H1 (cell line): ENCODE results near the gene SPSB3.

Experiments used
- BCL11A ChIP-seq, 2 experiments: IDR thresholded peaks; one replicate each; pipeline ENCODE4 v1.6.1; 2011; ENCODE audit warnings: low read depth in 2 of 2, low read length in 2 of 2, mild to moderate bottlenecking in 2 of 2
- BRCA1 ChIP-seq: IDR thresholded peaks from 2 replicates; pipeline ENCODE4 v1.6.1; 2012; ENCODE audit warnings: low read depth, low read length, improper control_type of control experiment
- EZH2 ChIP-seq: fragments of 200-600 bp; sonication (generic); IDR thresholded peaks from 2 replicates; pipeline ENCODE4 v1.7.1; 2012; ENCODE audit warnings: low read depth, mild to moderate bottlenecking, moderate library complexity, low read length, inconsistent platforms; ENCODE audit not compliant: severe bottlenecking
- NRF1 ChIP-seq: IDR thresholded peaks from 2 replicates; pipeline ENCODE4 v1.6.1; 2011; ENCODE audit warnings: mild to moderate bottlenecking, low read depth, low read length, improper control_type of control experiment
- PHF8 ChIP-seq: fragments of 200-600 bp; sonication (generic); conservative IDR thresholded peaks from 2 replicates; pipeline ENCODE4 v1.7.1; 2012; ENCODE audit warnings: low read depth, mild to moderate bottlenecking, inconsistent platforms, low read length, moderate library complexity
- POLR2A ChIP-seq, 2 experiments: IDR thresholded peaks; 1 replicate in 1 of 2; 2 replicates in 1 of 2; pipeline ENCODE4 v1.6.1; 2011; ENCODE audit warnings: low read depth in 2 of 2, low read length in 2 of 2, mild to moderate bottlenecking in 2 of 2; ENCODE audit errors: control extremely low read depth in 1 of 2
- POLR2AphosphoS5 ChIP-seq: IDR thresholded peaks from 2 replicates; pipeline ENCODE4 v1.6.1; 2011; ENCODE audit warnings: low read depth, low read length
- RNF2 ChIP-seq: fragments of 200-900, 300-1000 bp; sonication (generic); IDR thresholded peaks from 2 replicates; pipeline ENCODE4 v1.7.1; 2016; ENCODE audit warnings: borderline replicate concordance, low read depth, mild to moderate bottlenecking, antibody characterized with exemption, low read length; ENCODE audit not compliant: poor library complexity, severe bottlenecking; ENCODE audit errors: missing control alignments
- SIN3A ChIP-seq, 2 experiments: IDR thresholded peaks in 1 of 2; conservative IDR thresholded peaks in 1 of 2; 2 replicates each; pipeline ENCODE4 v1.6.1; 2011 to 2012; ENCODE audit warnings: low read length in 2 of 2, improper control_type of control experiment in 1 of 2, low read depth in 1 of 2, mild to moderate bottlenecking in 1 of 2
- SP1 ChIP-seq: IDR thresholded peaks from 2 replicates; pipeline ENCODE4 v1.6.1; 2011; ENCODE audit warnings: low read depth, low read length
- TBP ChIP-seq: IDR thresholded peaks from 2 replicates; pipeline ENCODE4 v1.6.1; 2011; ENCODE audit warnings: low read depth, low read length, improper control_type of control experiment
- TCF12 ChIP-seq: IDR thresholded peaks from 2 replicates; pipeline ENCODE4 v1.6.1; 2011; ENCODE audit warnings: low read depth, mild to moderate bottlenecking, low read length
- TF ChIP-seq, protein P1 (sequence below), 3 experiments: IDR thresholded peaks; 1 replicate in 2 of 3; 2 replicates in 1 of 3; pipeline versions ENCODE4 v1.5.1 to v1.6.1; 2011; ENCODE audit warnings: low read length in 3 of 3, mild to moderate bottlenecking in 3 of 3, inconsistent platforms in 2 of 3, low read depth in 1 of 3, moderate library complexity in 1 of 3; ENCODE audit not compliant: insufficient read depth in 1 of 3; ENCODE audit errors: control extremely low read depth in 1 of 3
- TF ChIP-seq, protein P2 (sequence below): IDR thresholded peaks from 2 replicates; pipeline ENCODE4 v1.6.1; 2011; ENCODE audit warnings: low read length, improper control_type of control experiment

DNA sequence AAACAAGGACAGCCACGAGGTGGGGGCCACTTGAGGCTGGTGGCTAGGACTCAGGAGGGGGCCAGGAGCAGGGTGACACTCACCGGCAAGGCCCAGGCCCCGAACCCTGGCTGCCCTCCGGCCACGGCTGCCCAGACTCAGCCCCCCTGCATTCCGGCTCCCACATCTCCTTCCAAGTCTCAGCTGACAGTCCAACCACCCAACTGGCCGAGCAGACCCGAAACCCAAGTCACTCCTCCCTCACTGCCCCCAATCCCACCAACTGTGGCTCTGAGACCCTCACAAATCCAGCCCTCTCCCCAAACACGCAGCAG is 34.9 kb upstream of the SPSB3 start:
- TF ChIP-seq BRCA1 (no peak), TCF12 (no peak), EZH2 (no peak), SIN3A (conservative IDR thresholded peaks at IDR 0.05 in 1 of 2, IDR thresholded peaks at IDR 0.05 in 1 of 2; ENCODE audit: low read depth in 1 of 2, low read length in 2 of 2) (no peak), BCL11A (IDR thresholded peaks at IDR 0.05; ENCODE audit: low read depth in 2 of 2, low read length in 2 of 2) (no peak), NRF1 (no peak), RNF2 (no peak), TBP (no peak), PHF8 (no peak), POLR2AphosphoS5 (no peak), POLR2A (IDR thresholded peaks at IDR 0.05; ENCODE audit: control extremely low read depth in 1 of 2, low read depth in 2 of 2, low read length in 2 of 2) (no peak), SP1 (no peak)
- TF ChIP-seq, protein P1, sequence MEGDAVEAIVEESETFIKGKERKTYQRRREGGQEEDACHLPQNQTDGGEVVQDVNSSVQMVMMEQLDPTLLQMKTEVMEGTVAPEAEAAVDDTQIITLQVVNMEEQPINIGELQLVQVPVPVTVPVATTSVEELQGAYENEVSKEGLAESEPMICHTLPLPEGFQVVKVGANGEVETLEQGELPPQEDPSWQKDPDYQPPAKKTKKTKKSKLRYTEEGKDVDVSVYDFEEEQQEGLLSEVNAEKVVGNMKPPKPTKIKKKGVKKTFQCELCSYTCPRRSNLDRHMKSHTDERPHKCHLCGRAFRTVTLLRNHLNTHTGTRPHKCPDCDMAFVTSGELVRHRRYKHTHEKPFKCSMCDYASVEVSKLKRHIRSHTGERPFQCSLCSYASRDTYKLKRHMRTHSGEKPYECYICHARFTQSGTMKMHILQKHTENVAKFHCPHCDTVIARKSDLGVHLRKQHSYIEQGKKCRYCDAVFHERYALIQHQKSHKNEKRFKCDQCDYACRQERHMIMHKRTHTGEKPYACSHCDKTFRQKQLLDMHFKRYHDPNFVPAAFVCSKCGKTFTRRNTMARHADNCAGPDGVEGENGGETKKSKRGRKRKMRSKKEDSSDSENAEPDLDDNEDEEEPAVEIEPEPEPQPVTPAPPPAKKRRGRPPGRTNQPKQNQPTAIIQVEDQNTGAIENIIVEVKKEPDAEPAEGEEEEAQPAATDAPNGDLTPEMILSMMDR (IDR thresholded peaks at IDR 0.05; ENCODE audit: control extremely low read depth in 1 of 3, insufficient read depth in 1 of 3, low read depth in 1 of 3, low read length in 3 of 3), result no peak
- TF ChIP-seq, protein P2, sequence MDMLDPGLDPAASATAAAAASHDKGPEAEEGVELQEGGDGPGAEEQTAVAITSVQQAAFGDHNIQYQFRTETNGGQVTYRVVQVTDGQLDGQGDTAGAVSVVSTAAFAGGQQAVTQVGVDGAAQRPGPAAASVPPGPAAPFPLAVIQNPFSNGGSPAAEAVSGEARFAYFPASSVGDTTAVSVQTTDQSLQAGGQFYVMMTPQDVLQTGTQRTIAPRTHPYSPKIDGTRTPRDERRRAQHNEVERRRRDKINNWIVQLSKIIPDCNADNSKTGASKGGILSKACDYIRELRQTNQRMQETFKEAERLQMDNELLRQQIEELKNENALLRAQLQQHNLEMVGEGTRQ, result no peak
